HG03439 (cell line): Measurements from ENCODE around the gene TIPRL.
"Not testable (repeated sequence)": the region's sequence is repeated elsewhere in the genome, so short reads cannot be mapped to it uniquely, and the experiment has no call there.

Experiments
- ATAC-seq: cut with Tn5 transposase; IDR thresholded peaks from one replicate; pipeline ENCODE4 v1.9.1; 2021; ENCODE audit warnings: mild to moderate bottlenecking, moderate library complexity; ENCODE audit not compliant: unreplicated experiment

TIPRL gene

GRCh38 chr1:168157638-168158037 is 21.1 kb upstream of the TIPRL start:
- ATAC-seq: no peak

- no peak for ATAC-seq
These were observed 19.5 kb upstream of the TIPRL start for GRCh38 chr1:168159251-168159650.

- ATAC-seq: no peak
These were observed 18.8 kb upstream of the TIPRL start for GRCh38 chr1:168159979-168160378.

GRCh38 chr1:168161459-168161858 is 17.3 kb upstream of the TIPRL start:
- no peak for ATAC-seq

GRCh38 chr1:168163670-168164069 is 15.1 kb upstream of the TIPRL start:
- ATAC-seq: no peak

- ATAC-seq: no peak
These were observed 14.0 kb upstream of the TIPRL start for GRCh38 chr1:168164771-168165170.

- no peak for ATAC-seq
These were observed 11.0 kb upstream of the TIPRL start for GRCh38 chr1:168167806-168168205.

GRCh38 chr1:168170564-168171508 is 7.9 kb upstream of the TIPRL start:
- no peak for ATAC-seq

- no peak for ATAC-seq
These were observed 6.4 kb upstream of the TIPRL start for GRCh38 chr1:168172250-168172915.

GRCh38 chr1:168178227-168178637 is 530 bp upstream of the TIPRL start:
- no peak for ATAC-seq

GRCh38 chr1:168179438-168180147 is 831 bp downstream of the TIPRL start:
- no peak for ATAC-seq

GRCh38 chr1:168180148-168180524 is 1.4 kb downstream of the TIPRL start:
- ATAC-seq: no peak

- ATAC-seq: not testable (repeated sequence)
These were observed 2.4 kb downstream of the TIPRL start for GRCh38 chr1:168181063-168181720.

- no peak for ATAC-seq
These were observed 8.4 kb downstream of the TIPRL start for GRCh38 chr1:168187177-168187576.

GRCh38 chr1:168190403-168190802 is 11.6 kb downstream of the TIPRL start:
- no peak for ATAC-seq

GRCh38 chr1:168195199-168196135 is 16.7 kb downstream of the TIPRL start:
- ATAC-seq: no peak

GRCh38 chr1:168199056-168199455 is 20.3 kb downstream of the TIPRL start:
- no peak for ATAC-seq

GRCh38 chr1:168202941-168203654 is 24.3 kb downstream of the TIPRL start:
- no peak for ATAC-seq

- ATAC-seq: no peak
These were observed 27.3 kb downstream of the TIPRL start for GRCh38 chr1:168206111-168206510.
